Measurements from ENCODE around the gene TMED1. TPM values are rescaled to one million over a fixed set of nuclear protein-coding genes. Genes with fewer than 3 reads are reported as not detected.
"Not testable (repeated sequence)": the region's sequence is repeated elsewhere in the genome, so short reads cannot be mapped to it uniquely, and the experiment has no call there.

Gene TMED1
- total RNA-seq, 4 donors from 2014 or later = 8.9 to 26.2 (median 20.4) TPM

DNA sequence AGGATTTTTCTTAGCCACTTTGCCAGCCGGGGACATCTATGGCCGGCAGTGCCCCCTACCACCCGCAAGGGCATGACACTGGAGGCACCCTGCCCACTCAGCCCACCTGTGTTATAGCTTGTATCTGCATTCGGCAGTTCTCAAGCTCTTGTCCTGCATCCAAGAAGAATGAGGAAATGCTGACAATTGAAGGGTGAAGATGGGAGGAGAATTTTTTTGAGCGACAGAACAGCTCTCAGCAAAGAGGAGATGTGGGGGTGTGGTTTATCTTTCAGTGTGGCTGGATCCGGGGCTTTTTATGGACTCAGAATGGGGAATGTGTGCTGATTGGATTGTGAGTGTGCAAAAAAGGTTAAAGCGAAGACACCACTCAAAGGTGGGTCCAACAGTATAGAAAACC is 6.8 kb upstream of the TMED1 start:
- Histone ChIP-seq H3K4me1 (no peaks in the 10 kb centered on the region), H3K27me3 (no peaks in the 10 kb centered on the region), H3K36me3 (no peaks in the 10 kb centered on the region), H3K27ac (no peak overlapping the region), H3K4me3 (no peak overlapping the region), H3K9me3 (no peaks in the 10 kb centered on the region)
- DNase-seq (ENCODE audit: low spot score in 2 of 2) = no peak
- WGBS = 89% methylated on average over 7 of the region's 7 CpGs
- TF ChIP-seq EP300 (IDR thresholded peaks at IDR 0.05) (no peak), POLR2A (IDR thresholded peaks at IDR 0.05) (no peak), POLR2AphosphoS5 (IDR thresholded peaks at IDR 0.05) (no peak)
- TF ChIP-seq, protein P1, sequence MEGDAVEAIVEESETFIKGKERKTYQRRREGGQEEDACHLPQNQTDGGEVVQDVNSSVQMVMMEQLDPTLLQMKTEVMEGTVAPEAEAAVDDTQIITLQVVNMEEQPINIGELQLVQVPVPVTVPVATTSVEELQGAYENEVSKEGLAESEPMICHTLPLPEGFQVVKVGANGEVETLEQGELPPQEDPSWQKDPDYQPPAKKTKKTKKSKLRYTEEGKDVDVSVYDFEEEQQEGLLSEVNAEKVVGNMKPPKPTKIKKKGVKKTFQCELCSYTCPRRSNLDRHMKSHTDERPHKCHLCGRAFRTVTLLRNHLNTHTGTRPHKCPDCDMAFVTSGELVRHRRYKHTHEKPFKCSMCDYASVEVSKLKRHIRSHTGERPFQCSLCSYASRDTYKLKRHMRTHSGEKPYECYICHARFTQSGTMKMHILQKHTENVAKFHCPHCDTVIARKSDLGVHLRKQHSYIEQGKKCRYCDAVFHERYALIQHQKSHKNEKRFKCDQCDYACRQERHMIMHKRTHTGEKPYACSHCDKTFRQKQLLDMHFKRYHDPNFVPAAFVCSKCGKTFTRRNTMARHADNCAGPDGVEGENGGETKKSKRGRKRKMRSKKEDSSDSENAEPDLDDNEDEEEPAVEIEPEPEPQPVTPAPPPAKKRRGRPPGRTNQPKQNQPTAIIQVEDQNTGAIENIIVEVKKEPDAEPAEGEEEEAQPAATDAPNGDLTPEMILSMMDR (IDR thresholded peaks at IDR 0.05) = no peak

GRCh38 chr19:10839114-10840050 is 3.4 kb upstream of the TMED1 start:
- no peak overlapping the region for H3K27ac ChIP-seq
- H3K4me3 ChIP-seq = no peak overlapping the region
- 88% methylated on average over 10 of the region's 10 CpGs for WGBS
- DNase-seq (ENCODE audit: low spot score in 2 of 2) = no peak
- no peaks in the 10 kb centered on the region for H3K36me3 ChIP-seq
- peaks cover 17% of the 10 kb centered on the region for H3K4me1 ChIP-seq
- H3K27me3 ChIP-seq = no peaks in the 10 kb centered on the region
- TF ChIP-seq, protein P1 (IDR thresholded peaks at IDR 0.05) = no peak
- TF ChIP-seq POLR2AphosphoS5 (IDR thresholded peaks at IDR 0.05) (no peak), EP300 (IDR thresholded peaks at IDR 0.05) (no peak), POLR2A (IDR thresholded peaks at IDR 0.05) (no peak)
- H3K9me3 ChIP-seq = no peaks in the 10 kb centered on the region

DNA sequence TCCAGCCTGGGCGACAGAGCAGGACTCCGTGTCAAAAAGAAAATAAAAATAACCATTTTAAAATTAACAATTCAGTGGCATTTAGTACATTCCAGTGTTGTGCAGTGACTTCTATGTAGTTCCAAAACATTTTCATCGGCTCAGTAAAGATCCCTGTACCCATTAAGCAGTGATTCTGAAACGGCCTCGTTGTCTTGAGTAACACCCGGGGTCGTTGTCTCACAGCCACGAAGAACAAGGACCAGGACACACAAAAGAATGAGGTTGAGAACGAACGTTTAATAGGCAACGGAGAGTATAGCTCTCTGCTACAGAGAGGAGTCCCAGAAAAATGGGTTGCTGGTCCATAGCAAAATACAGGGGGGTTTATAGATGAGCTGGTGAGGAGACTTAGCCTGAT is 2.4 kb upstream of the TMED1 start:
- TF ChIP-seq POLR2A (IDR thresholded peaks at IDR 0.05) (no peak), EP300 (IDR thresholded peaks at IDR 0.05) (no peak), POLR2AphosphoS5 (IDR thresholded peaks at IDR 0.05) (no peak)
- TF ChIP-seq, protein P1 (IDR thresholded peaks at IDR 0.05) = no peak
- H3K4me1 ChIP-seq = peaks cover 17% of the 10 kb centered on the region
- no peaks in the 10 kb centered on the region for H3K9me3 ChIP-seq
- no peak for DNase-seq (ENCODE audit: low spot score in 2 of 2)
- no peaks in the 10 kb centered on the region for H3K27me3 ChIP-seq
- H3K36me3 ChIP-seq = peaks cover 6% of the 10 kb centered on the region
- 88% methylated on average over 11 of the region's 11 CpGs for WGBS
- H3K4me3 ChIP-seq = no peak overlapping the region
- H3K27ac ChIP-seq = no peak overlapping the region

DNA sequence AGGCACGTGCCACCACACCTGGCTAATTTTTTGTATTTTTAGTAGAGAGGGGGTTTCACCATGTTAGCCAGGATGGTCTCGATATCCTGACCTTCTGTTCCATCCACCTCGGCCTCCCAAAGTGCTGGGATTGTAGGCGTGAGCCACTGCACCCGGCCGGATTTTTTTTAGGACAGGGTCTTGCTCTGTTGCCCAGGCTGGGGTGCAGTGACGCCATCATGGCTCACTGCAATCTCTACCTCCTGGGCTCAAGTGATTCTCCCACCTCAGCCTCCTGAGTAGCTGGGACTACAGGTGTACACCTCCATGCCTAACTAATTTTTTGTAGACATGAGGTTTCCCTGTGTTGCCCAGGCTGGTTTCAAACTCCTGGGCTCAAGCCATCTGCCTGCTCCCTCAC is 1.6 kb upstream of the TMED1 start:
- not testable (repeated sequence) for DNase-seq (ENCODE audit: low spot score in 2 of 2); H3K27ac ChIP-seq; H3K4me3 ChIP-seq; H3K9me3 ChIP-seq; H3K27me3 ChIP-seq
- peaks cover 17% of the 10 kb centered on the region for H3K4me1 ChIP-seq
- peaks cover 13% of the 10 kb centered on the region for H3K36me3 ChIP-seq
- 95% methylated on average over 7 of the region's 7 CpGs for WGBS

DNA sequence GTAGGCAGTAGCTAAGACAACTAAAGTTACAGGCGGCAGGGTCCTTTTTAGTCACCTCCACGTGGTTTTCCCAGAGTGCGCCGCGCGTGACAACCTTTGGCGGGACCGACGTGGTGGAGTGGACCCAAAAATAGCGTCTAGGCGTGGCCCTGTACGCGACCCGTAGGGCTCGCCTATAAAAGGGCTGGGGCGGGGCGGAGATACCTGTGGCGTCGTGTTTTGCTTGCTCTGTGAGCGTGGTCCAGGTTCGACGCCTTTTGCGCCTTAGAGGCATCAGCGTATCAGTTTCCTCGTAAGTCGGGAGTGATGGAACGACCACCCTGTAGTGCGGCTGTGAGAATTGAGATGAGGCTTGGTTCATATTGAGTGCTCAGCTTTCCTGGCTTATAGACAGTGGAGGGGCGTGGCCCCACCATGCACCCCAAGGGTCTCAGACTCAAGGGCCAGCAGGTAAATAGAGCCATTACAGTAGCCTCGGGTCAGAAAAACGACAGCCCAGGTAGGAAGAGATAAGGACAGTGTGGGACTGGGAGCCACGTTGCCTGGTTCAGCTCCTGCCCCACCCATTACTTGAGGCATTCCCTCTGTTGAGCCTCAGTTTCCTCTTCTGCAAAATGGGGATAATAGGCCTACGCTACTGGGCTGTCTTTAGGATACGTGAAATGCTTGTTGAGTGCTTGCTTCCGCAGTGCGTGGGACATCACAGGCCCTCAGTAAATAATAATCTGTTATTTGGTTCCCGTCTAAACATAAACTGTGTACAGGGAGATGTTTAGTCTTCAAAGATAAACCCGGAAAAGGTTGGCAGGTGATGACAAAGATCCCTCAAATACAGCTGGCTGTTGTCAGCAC is 693 bp upstream of the TMED1 start:
- peak; percentile 87 to 90 for DNase-seq (ENCODE audit: low spot score in 2 of 2)
- Histone ChIP-seq H3K9me3 (no peaks in the 10 kb centered on the region), H3K27ac (peak overlapping the region; percentile 99), H3K36me3 (peaks cover 23% of the 10 kb centered on the region), H3K4me1 (peaks cover 17% of the 10 kb centered on the region), H3K27me3 (no peaks in the 10 kb centered on the region), H3K4me3 (peak overlapping the region; percentile 81)
- TF ChIP-seq POLR2AphosphoS5 (IDR thresholded peaks at IDR 0.05) (peak in 1 of 3 donors; percentile 68), EP300 (IDR thresholded peaks at IDR 0.05) (no peak)
- 35% methylated on average over 37 of the region's 38 CpGs for WGBS
